Measurements from ENCODE around the gene GBP6. TPM values are rescaled to one million over a fixed set of nuclear protein-coding genes. Genes with fewer than 3 reads are reported as not detected.
"Not testable (repeated sequence)": the region's sequence is repeated elsewhere in the genome, so short reads cannot be mapped to it uniquely, and the experiment has no call there.

Gene GBP6
- total and polyA plus RNA-seq, 2 donors: 0.61 to 1.8 TPM

- Histone ChIP-seq H3K36me3 (ENCODE audit: control insufficient read depth in 2 of 2, insufficient read depth in 2 of 2, low read length in 1 of 2) (no peaks in the 10 kb centered on the region), H3K27ac (ENCODE audit: low read depth in 1 of 2, low read length in 1 of 2) (no peak overlapping the region), H3K27me3 (ENCODE audit: control insufficient read depth in 2 of 2, insufficient read depth in 1 of 2, low read length in 1 of 2) (no peaks in the 10 kb centered on the region), H3K4me3 (ENCODE audit: low read length in 2 of 2) (no peak overlapping the region), H3K9me3 (ENCODE audit: control insufficient read depth in 2 of 2, insufficient read depth in 1 of 2, low read length in 1 of 2) (no peaks in the 10 kb centered on the region), H3K4me1 (ENCODE audit: control insufficient read depth in 2 of 2, insufficient read depth in 2 of 2, low read length in 2 of 2) (no peaks in the 10 kb centered on the region)
- WGBS: 98% methylated on average over 3 of the region's 3 CpGs
- DNase-seq (ENCODE audit: low read depth in 6 of 9, low spot score in 9 of 9): no peak
Observed at GRCh38 chr1:89361681-89362080, 2.2 kb upstream of the GBP6 start.

DNA sequence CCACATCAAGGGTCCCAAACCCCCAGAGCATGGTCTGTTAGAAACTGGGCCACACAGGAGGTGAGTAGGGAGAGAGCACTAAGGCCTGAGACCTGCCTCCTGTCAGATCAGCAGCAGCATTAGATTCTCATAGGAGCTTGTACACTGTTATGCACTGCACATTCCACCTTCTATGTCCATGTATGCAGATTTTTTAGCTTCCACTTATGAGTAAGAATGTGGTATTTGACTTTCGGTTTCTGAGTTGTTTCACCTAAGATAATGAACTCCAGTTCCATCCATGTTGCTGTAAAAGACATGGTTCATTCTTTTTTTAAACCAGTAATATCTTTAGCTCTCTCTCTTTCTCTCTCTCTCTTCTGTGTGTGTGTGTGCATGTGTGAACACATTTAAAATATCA is 663 bp upstream of the GBP6 start:
- peak in 1 of 9 donors; percentile 12 for DNase-seq (ENCODE audit: low read depth in 6 of 9, low spot score in 9 of 9)
- no peak overlapping the region for H3K4me3 ChIP-seq (ENCODE audit: low read length in 2 of 2)
- H3K9me3 ChIP-seq (ENCODE audit: control insufficient read depth in 2 of 2, insufficient read depth in 1 of 2, low read length in 1 of 2): no peaks in the 10 kb centered on the region
- WGBS: 44% methylated on average over 1 of the region's 1 CpG
- no peaks in the 10 kb centered on the region for H3K4me1 ChIP-seq (ENCODE audit: control insufficient read depth in 2 of 2, insufficient read depth in 2 of 2, low read length in 2 of 2)
- H3K27me3 ChIP-seq (ENCODE audit: control insufficient read depth in 2 of 2, insufficient read depth in 1 of 2, low read length in 1 of 2): no peaks in the 10 kb centered on the region
- H3K27ac ChIP-seq (ENCODE audit: low read depth in 1 of 2, low read length in 1 of 2): peak overlapping the region; percentile 34 to 58
- H3K36me3 ChIP-seq (ENCODE audit: control insufficient read depth in 2 of 2, insufficient read depth in 2 of 2, low read length in 1 of 2): no peaks in the 10 kb centered on the region

DNA sequence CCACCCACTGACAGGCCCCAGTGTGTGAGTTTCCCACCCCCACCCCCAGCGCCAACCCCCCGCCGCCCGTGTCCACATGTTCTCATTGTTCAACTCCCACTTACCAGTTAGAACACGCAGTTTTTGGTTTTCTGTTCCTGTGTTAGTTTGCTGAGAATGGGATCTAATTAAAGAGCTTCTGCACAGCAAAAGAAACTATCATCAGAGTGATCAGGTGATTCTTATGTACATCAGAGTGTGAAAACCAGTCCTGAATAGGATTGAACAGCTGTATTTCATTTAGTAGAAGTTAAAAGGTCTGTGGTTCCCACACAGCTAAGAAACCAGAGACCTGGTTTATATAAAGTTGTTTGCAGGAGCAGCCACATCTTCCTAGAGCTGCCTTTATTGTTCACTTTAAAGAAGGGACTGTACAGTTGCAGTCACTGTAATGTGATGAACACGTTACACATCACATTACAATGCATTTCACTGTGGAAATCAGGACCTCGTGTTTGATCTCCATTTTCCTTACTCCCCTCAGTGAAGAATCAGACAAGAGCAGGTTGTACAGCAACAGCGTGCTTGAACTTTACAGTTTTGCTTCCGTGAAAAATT is 1.2 kb downstream of the GBP6 start:
- Histone ChIP-seq H3K27me3 (ENCODE audit: control insufficient read depth in 2 of 2, insufficient read depth in 1 of 2, low read length in 1 of 2) (no peaks in the 10 kb centered on the region), H3K4me1 (ENCODE audit: control insufficient read depth in 2 of 2, insufficient read depth in 2 of 2, low read length in 2 of 2) (no peaks in the 10 kb centered on the region), H3K9me3 (ENCODE audit: control insufficient read depth in 2 of 2, insufficient read depth in 1 of 2, low read length in 1 of 2) (no peaks in the 10 kb centered on the region), H3K4me3 (ENCODE audit: low read length in 2 of 2) (no peak overlapping the region), H3K36me3 (ENCODE audit: control insufficient read depth in 2 of 2, insufficient read depth in 2 of 2, low read length in 1 of 2) (no peaks in the 10 kb centered on the region), H3K27ac (ENCODE audit: low read depth in 1 of 2, low read length in 1 of 2) (no peak overlapping the region)
- DNase-seq (ENCODE audit: low read depth in 6 of 9, low spot score in 9 of 9): no peak
- WGBS: 91% methylated on average over 9 of the region's 9 CpGs

DNA sequence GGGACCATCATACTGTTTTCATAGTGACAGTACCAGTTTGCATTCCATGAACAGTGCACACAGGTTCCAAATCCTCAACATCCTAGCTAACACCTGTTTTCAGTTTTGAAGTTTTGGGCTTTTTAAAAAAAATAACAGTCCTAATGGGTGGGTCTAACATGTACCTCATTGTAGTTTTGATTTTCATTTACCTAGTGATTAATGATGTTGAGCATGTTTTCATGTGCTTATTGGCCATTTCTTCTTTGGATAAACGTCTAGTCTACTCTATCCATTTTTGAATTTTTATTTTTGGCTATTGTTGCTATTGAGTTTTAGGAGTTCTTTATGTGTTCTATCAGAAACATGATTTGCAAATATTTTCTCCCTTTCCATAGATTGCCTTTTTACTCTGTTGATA is 3.4 kb downstream of the GBP6 start:
- Histone ChIP-seq H3K9me3 (ENCODE audit: control insufficient read depth in 2 of 2, insufficient read depth in 1 of 2, low read length in 1 of 2) (no peaks in the 10 kb centered on the region), H3K36me3 (ENCODE audit: control insufficient read depth in 2 of 2, insufficient read depth in 2 of 2, low read length in 1 of 2) (no peaks in the 10 kb centered on the region), H3K4me3 (ENCODE audit: low read length in 2 of 2) (no peak overlapping the region), H3K27ac (ENCODE audit: low read depth in 1 of 2, low read length in 1 of 2) (no peak overlapping the region), H3K4me1 (ENCODE audit: control insufficient read depth in 2 of 2, insufficient read depth in 2 of 2, low read length in 2 of 2) (no peaks in the 10 kb centered on the region), H3K27me3 (ENCODE audit: control insufficient read depth in 2 of 2, insufficient read depth in 1 of 2, low read length in 1 of 2) (no peaks in the 10 kb centered on the region)
- WGBS: 43% methylated on average over 1 of the region's 1 CpG
- no peak for DNase-seq (ENCODE audit: low read depth in 6 of 9, low spot score in 9 of 9)

DNA sequence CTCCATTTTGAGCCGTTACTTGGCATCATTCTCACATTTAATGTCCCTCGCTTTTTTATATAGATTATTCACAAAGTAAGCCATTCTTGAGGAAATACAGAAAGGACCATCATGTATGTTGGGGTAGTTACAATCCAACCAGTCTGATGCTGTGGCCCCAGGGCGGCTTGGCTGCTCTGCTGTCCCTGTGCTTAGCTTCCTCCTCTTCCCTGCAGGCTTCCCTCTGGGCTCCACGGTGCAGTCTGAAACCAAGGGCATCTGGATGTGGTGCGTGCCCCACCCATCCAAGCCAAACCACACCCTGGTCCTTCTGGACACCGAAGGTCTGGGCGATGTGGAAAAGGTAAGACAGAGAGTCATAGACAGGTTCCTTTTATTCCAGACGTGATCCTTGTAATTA is 5.5 kb downstream of the GBP6 start:
- Histone ChIP-seq H3K27me3 (ENCODE audit: control insufficient read depth in 2 of 2, insufficient read depth in 1 of 2, low read length in 1 of 2) (no peaks in the 10 kb centered on the region), H3K9me3 (ENCODE audit: control insufficient read depth in 2 of 2, insufficient read depth in 1 of 2, low read length in 1 of 2) (no peaks in the 10 kb centered on the region), H3K4me1 (ENCODE audit: control insufficient read depth in 2 of 2, insufficient read depth in 2 of 2, low read length in 2 of 2) (no peaks in the 10 kb centered on the region), H3K27ac (ENCODE audit: low read depth in 1 of 2, low read length in 1 of 2) (no peak overlapping the region), H3K36me3 (ENCODE audit: control insufficient read depth in 2 of 2, insufficient read depth in 2 of 2, low read length in 1 of 2) (no peaks in the 10 kb centered on the region), H3K4me3 (ENCODE audit: low read length in 2 of 2) (no peak overlapping the region)
- no peak for DNase-seq (ENCODE audit: low read depth in 6 of 9, low spot score in 9 of 9)
- 97% methylated on average over 8 of the region's 8 CpGs for WGBS

DNA sequence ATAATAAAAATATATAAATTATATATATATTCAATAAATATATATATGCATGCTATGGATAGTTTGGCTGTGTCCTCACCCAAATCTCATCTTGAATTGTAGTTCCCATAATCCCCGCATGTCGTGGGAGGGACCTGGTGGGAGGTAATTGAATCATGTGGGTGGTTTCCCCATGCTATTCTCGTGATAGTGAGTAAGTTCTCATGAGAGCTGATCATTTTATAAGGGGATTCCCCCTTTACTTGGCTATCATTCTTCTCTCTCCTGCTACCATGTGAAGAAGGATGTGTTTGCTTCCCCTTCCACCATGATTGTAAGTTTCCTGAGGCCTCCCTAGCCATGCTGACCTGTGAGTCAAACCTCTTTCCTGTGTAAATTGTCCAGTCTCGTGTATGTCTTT is 10.0 kb downstream of the GBP6 start:
- not testable (repeated sequence) for H3K4me1 ChIP-seq (ENCODE audit: control insufficient read depth in 2 of 2, insufficient read depth in 2 of 2, low read length in 2 of 2); H3K9me3 ChIP-seq (ENCODE audit: control insufficient read depth in 2 of 2, insufficient read depth in 1 of 2, low read length in 1 of 2); DNase-seq (ENCODE audit: low read depth in 6 of 9, low spot score in 9 of 9); H3K27ac ChIP-seq (ENCODE audit: low read depth in 1 of 2, low read length in 1 of 2); H3K4me3 ChIP-seq (ENCODE audit: low read length in 2 of 2); H3K27me3 ChIP-seq (ENCODE audit: control insufficient read depth in 2 of 2, insufficient read depth in 1 of 2, low read length in 1 of 2); H3K36me3 ChIP-seq (ENCODE audit: control insufficient read depth in 2 of 2, insufficient read depth in 2 of 2, low read length in 1 of 2)
- WGBS: 97% methylated on average over 4 of the region's 4 CpGs

DNA sequence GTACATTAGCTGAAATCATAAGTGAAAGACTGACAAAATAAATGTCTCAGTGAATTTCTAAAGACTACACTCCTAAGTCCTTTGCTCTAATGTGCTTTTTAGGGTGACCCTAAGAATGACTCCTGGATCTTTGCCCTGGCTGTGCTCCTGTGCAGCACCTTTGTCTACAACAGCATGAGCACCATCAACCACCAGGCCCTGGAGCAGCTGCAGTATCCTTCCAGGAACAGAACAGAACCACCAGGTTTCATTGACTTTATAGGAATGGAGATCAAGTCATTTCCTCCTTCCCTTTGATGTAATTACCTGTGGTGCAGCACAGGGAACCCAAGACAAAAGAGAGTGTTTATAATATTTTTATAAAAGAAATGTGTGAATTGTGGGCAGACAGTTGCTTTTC is 14.1 kb downstream of the GBP6 start:
- H3K27ac ChIP-seq (ENCODE audit: low read depth in 1 of 2, low read length in 1 of 2): no peak overlapping the region
- H3K4me1 ChIP-seq (ENCODE audit: control insufficient read depth in 2 of 2, insufficient read depth in 2 of 2, low read length in 2 of 2): no peaks in the 10 kb centered on the region
- no peak for DNase-seq (ENCODE audit: low read depth in 6 of 9, low spot score in 9 of 9)
- no peaks in the 10 kb centered on the region for H3K9me3 ChIP-seq (ENCODE audit: control insufficient read depth in 2 of 2, insufficient read depth in 1 of 2, low read length in 1 of 2)
- H3K4me3 ChIP-seq (ENCODE audit: low read length in 2 of 2): no peak overlapping the region
- H3K27me3 ChIP-seq (ENCODE audit: control insufficient read depth in 2 of 2, insufficient read depth in 1 of 2, low read length in 1 of 2): no peaks in the 10 kb centered on the region
- H3K36me3 ChIP-seq (ENCODE audit: control insufficient read depth in 2 of 2, insufficient read depth in 2 of 2, low read length in 1 of 2): no peaks in the 10 kb centered on the region

- DNase-seq (ENCODE audit: low read depth in 6 of 9, low spot score in 9 of 9): no peak
- Histone ChIP-seq H3K9me3 (ENCODE audit: control insufficient read depth in 2 of 2, insufficient read depth in 1 of 2, low read length in 1 of 2) (no peaks in the 10 kb centered on the region), H3K4me3 (ENCODE audit: low read length in 2 of 2) (no peak overlapping the region), H3K4me1 (ENCODE audit: control insufficient read depth in 2 of 2, insufficient read depth in 2 of 2, low read length in 2 of 2) (no peaks in the 10 kb centered on the region), H3K36me3 (ENCODE audit: control insufficient read depth in 2 of 2, insufficient read depth in 2 of 2, low read length in 1 of 2) (no peaks in the 10 kb centered on the region), H3K27me3 (ENCODE audit: control insufficient read depth in 2 of 2, insufficient read depth in 1 of 2, low read length in 1 of 2) (no peaks in the 10 kb centered on the region), H3K27ac (ENCODE audit: low read depth in 1 of 2, low read length in 1 of 2) (no peak overlapping the region)
- 97% methylated on average over 6 of the region's 6 CpGs for WGBS
Observed at GRCh38 chr1:89381618-89382017, 17.8 kb downstream of the GBP6 start.

- no peaks in the 10 kb centered on the region for H3K27me3 ChIP-seq (ENCODE audit: control insufficient read depth in 2 of 2, insufficient read depth in 1 of 2, low read length in 1 of 2)
- no peaks in the 10 kb centered on the region for H3K36me3 ChIP-seq (ENCODE audit: control insufficient read depth in 2 of 2, insufficient read depth in 2 of 2, low read length in 1 of 2)
- H3K4me3 ChIP-seq (ENCODE audit: low read length in 2 of 2): no peak overlapping the region
Observed at GRCh38 chr1:89382479-89382878, 18.6 kb downstream of the GBP6 start.

DNA sequence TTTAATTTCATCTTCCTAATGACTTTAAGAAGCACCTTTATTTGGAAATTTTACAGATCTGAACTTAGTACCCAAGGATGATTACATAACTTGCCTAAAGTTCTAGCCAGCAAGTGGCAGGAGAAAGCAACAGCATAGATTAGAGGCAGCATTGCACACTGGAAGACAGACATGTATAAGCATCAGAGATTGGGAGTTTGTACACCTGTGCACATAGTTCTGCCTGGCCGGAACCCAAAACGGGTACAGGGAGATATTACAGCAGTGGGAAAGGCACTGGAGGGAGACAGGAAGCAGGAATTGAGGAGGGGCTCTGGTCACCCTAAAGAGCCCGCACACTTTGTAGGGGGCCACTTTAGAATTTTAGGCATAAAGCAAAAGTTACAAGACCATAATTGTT is 19.3 kb downstream of the GBP6 start:
- no peaks in the 10 kb centered on the region for H3K9me3 ChIP-seq (ENCODE audit: control insufficient read depth in 2 of 2, insufficient read depth in 1 of 2, low read length in 1 of 2)
- no peak for DNase-seq (ENCODE audit: low read depth in 6 of 9, low spot score in 9 of 9)
- no peaks in the 10 kb centered on the region for H3K27me3 ChIP-seq (ENCODE audit: control insufficient read depth in 2 of 2, insufficient read depth in 1 of 2, low read length in 1 of 2)
- no peak overlapping the region for H3K4me3 ChIP-seq (ENCODE audit: low read length in 2 of 2)
- no peak overlapping the region for H3K27ac ChIP-seq (ENCODE audit: low read depth in 1 of 2, low read length in 1 of 2)
- WGBS: 96% methylated on average over 3 of the region's 3 CpGs
- H3K36me3 ChIP-seq (ENCODE audit: control insufficient read depth in 2 of 2, insufficient read depth in 2 of 2, low read length in 1 of 2): no peaks in the 10 kb centered on the region
- H3K4me1 ChIP-seq (ENCODE audit: control insufficient read depth in 2 of 2, insufficient read depth in 2 of 2, low read length in 2 of 2): no peaks in the 10 kb centered on the region

More at GRCh38 chr1:89382479-89382878, 18.6 kb downstream of the GBP6 start:
- Histone ChIP-seq H3K9me3 (ENCODE audit: control insufficient read depth in 2 of 2, insufficient read depth in 1 of 2, low read length in 1 of 2) (no peaks in the 10 kb centered on the region), H3K4me1 (ENCODE audit: control insufficient read depth in 2 of 2, insufficient read depth in 2 of 2, low read length in 2 of 2) (no peaks in the 10 kb centered on the region), H3K27ac (ENCODE audit: low read depth in 1 of 2, low read length in 1 of 2) (no peak overlapping the region)
- no peak for DNase-seq (ENCODE audit: low read depth in 6 of 9, low spot score in 9 of 9)

All from thymus (tissue), 11 donors.